ENCODE results near the gene IMPG2. TPM values are rescaled to one million over a fixed set of nuclear protein-coding genes. Genes with fewer than 3 reads are reported as not detected.

The IMPG2 gene
- total RNA-seq, 1 experiment from 2014 or later: 0.04 TPM

DNA sequence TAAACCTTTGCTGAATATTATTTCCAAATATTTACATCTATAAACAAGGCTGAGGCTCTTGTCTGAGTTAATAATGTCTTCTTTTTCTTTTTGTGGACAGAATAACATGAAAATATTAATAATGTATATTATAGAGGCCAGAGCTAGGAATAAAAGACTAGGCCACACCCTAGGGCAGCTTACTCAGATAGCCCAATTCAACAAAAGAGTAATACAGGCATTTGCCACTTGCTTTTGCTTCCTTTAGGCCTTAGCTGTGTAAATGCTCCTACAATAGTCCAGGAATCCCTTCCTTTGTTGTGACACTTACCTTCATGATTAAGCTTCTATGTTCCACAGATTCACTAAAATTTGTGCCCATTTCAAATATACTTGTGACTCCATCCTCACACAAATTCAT is 16.5 kb downstream of the IMPG2 start:
- Histone ChIP-seq H3T11ph (ENCODE audit: low read length) (no peak overlapping the region), H2BK5ac (ENCODE audit: insufficient read length, low read length) (no peak overlapping the region), H2BK12ac (ENCODE audit: insufficient read length, low read depth, low read length) (no peak overlapping the region), H3K18ac (ENCODE audit: insufficient read length, low read depth, low read length) (no peak overlapping the region), H3K4me2 (ENCODE audit: insufficient read depth, insufficient read length, low read length) (no peak overlapping the region), H3K9ac (ENCODE audit: extremely low read depth, insufficient read length, low read length) (no peak overlapping the region), H2BK120ac (ENCODE audit: low read depth, low read length, poor library complexity, severe bottlenecking) (no peak overlapping the region), H2AK5ac (ENCODE audit: insufficient read length, low read length) (no peak overlapping the region), H3K4me1 (ENCODE audit: insufficient read depth, low read length) (no peaks in the 10 kb centered on the region), H3K27ac (ENCODE audit: insufficient read length, low read depth, low read length) (no peak overlapping the region), H2BK20ac (ENCODE audit: low read depth, low read length, poor library complexity, severe bottlenecking) (no peak overlapping the region), H3K79me2 (ENCODE audit: insufficient read depth, low read length) (no peaks in the 10 kb centered on the region), H4K91ac (ENCODE audit: insufficient read length, low read depth, low read length) (no peak overlapping the region), H3K4ac (ENCODE audit: low read depth, low read length) (no peak overlapping the region), H3K79me1 (ENCODE audit: insufficient read depth, low read depth, low read length, poor library complexity, severe bottlenecking) (no peaks in the 10 kb centered on the region), H3K27me3 (ENCODE audit: insufficient read depth, low read length) (no peaks in the 10 kb centered on the region), H4K5ac (ENCODE audit: insufficient read length, low read depth, low read length) (no peak overlapping the region), H2AFZ (ENCODE audit: low read length) (no peak overlapping the region), H2BK15ac (ENCODE audit: low read depth, low read length) (no peak overlapping the region), H4K8ac (replicated peaks; ENCODE audit: insufficient read length, low read depth, low read length) (no peak overlapping the region), H3K9me3 (ENCODE audit: control insufficient read depth, low read depth, low read length) (peaks cover 10% of the 10 kb centered on the region), H4K20me1 (ENCODE audit: control insufficient read depth, insufficient read depth, insufficient read length) (no peaks in the 10 kb centered on the region), H3K56ac (ENCODE audit: insufficient read length, low read depth, low read length) (no peak overlapping the region), H3K14ac (ENCODE audit: insufficient read depth, low read length) (no peak overlapping the region), H3K23me2 (ENCODE audit: insufficient read length, low read depth, low read length, poor library complexity, severe bottlenecking) (no peaks in the 10 kb centered on the region), H3K23ac (ENCODE audit: insufficient read length, low read depth, low read length) (no peak overlapping the region)
- H3K9me3 Mint-ChIP-seq: peaks cover 16% of the 10 kb centered on the region in 2 experiments
- no peaks in the 10 kb centered on the region; the same call in 1 of the 2 replicates for H3K27me3 Mint-ChIP-seq (ENCODE audit: low read depth)
- H3K36me3 Mint-ChIP-seq (ENCODE audit: insufficient read depth in 1 of 3, low read depth in 3 of 3): peaks cover 10 to 14% (median 14%) of the 10 kb centered on the region in 3 experiments; a peak in 6 of 7 replicates
- no peak overlapping the region for H3K4me3 Mint-ChIP-seq
- DNase-seq: no peak
- peaks cover 4 to 11% of the 10 kb centered on the region in 2 experiments for H3K4me1 Mint-ChIP-seq
- H3K27ac Mint-ChIP-seq: no peak overlapping the region
- TF ChIP-seq, protein P1, sequence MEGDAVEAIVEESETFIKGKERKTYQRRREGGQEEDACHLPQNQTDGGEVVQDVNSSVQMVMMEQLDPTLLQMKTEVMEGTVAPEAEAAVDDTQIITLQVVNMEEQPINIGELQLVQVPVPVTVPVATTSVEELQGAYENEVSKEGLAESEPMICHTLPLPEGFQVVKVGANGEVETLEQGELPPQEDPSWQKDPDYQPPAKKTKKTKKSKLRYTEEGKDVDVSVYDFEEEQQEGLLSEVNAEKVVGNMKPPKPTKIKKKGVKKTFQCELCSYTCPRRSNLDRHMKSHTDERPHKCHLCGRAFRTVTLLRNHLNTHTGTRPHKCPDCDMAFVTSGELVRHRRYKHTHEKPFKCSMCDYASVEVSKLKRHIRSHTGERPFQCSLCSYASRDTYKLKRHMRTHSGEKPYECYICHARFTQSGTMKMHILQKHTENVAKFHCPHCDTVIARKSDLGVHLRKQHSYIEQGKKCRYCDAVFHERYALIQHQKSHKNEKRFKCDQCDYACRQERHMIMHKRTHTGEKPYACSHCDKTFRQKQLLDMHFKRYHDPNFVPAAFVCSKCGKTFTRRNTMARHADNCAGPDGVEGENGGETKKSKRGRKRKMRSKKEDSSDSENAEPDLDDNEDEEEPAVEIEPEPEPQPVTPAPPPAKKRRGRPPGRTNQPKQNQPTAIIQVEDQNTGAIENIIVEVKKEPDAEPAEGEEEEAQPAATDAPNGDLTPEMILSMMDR (conservative IDR thresholded peaks at IDR 0.05): no peak

All from H9 (cell line).